ENCODE results near the gene CCDC201.
"Not testable (repeated sequence)": the region's sequence is repeated elsewhere in the genome, so short reads cannot be mapped to it uniquely, and the experiment has no call there.

Gene CCDC201

DNA sequence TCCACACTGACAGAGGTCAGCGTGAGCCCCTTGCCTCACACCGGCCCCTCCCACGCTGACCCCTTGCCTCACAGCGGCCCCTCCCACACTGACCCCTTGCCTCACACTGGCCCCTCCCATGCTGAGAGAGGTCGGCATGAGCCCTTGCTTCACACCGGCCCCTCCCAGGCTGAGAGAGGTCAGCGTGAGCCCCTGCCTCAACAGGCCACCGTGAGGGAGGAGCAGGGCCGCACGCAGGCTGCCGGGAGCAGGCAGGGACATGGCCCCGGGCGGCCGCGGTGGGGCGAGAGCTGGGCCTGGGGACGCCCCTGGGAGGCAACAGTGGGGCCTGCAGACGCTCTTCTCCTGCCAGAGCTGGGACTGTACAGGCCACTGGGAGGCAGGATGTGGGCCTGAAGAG is 59.1 kb downstream of the CCDC201 start:
- not testable (repeated sequence) for DNase-seq

- no peak for DNase-seq
These were observed 59.9 kb downstream of the CCDC201 start for GRCh38 chr7:45812946-45813345.

GRCh38 chr7:45811652-45812234 is 61.1 kb downstream of the CCDC201 start:
- DNase-seq, result not testable (repeated sequence)

DNA sequence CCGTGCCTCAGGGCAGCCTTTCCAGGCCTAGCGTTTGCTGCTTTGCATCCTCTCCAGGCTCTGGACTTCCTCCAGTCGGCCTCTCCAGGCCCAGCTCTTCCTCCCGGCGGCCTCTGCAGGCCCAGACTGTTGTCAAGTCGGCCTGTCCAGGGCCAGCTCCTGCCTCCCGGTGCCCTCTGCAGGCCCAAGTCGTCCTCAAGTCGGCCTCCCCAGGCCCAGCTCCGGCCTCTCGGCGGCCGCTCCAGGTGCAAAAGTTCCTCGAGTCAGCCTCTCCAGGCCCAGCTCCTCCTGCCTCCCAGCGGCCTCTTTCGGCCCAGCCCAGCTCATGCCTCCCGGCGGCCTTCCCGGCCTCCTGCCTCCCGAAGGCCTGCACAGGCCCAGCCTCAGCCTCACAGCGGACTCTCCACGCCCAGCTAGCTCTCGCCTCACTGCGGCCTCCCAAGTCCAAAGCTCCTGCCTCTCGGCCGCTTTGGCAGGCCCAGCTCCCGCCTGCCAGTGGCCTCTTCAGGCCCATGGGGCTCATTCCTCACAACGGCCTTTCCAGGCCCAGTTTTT is 62.4 kb downstream of the CCDC201 start:
- not testable (repeated sequence) for DNase-seq
